Measurements from ENCODE around the gene DGKI. TPM values are rescaled to one million over a fixed set of nuclear protein-coding genes. Genes with fewer than 3 reads are reported as not detected.

The DGKI gene
- total and polyA plus RNA-seq, 9 of the 15 experiments (the other 6 are each of a cell fraction or from before 2014, with no cell fraction given): 0.11 to 0.54 (median 0.15) TPM; not detected in 5

GRCh38 chr7:137895301-137896221 lies 48.8 kb upstream of the DGKI start:
- H3K9me1 ChIP-seq (ENCODE audit: control insufficient read depth, insufficient read depth, low read length): no peaks in the 10 kb centered on the region
- H3K27ac ChIP-seq (ENCODE audit: extremely low read depth, low read depth, low read length): no peak overlapping the region
- H3K9me3 ChIP-seq (replicated peaks; ENCODE audit: control insufficient read depth, insufficient read depth, low read depth, low read length): no peaks in the 10 kb centered on the region
- H3K4me3 ChIP-seq: no peak overlapping the region
- no peaks in the 10 kb centered on the region for H3K27me3 ChIP-seq (ENCODE audit: control insufficient read depth in 2 of 2, insufficient read depth in 2 of 2, low read length in 2 of 2)
- H3K79me2 ChIP-seq (ENCODE audit: control insufficient read depth, insufficient read depth, low read length): no peaks in the 10 kb centered on the region
- 71% methylated on average over 8 of the region's 8 CpGs for WGBS (ENCODE audit: insufficient coverage, low coverage, missing lambda C conversion rate)
- no TSS peak for BruUV-seq (replicated peaks)
- DNase-seq (ENCODE audit: extremely low read depth in 1 of 4, low spot score in 3 of 4) (no peak), FAIRE-seq (no peak), ATAC-seq (no peak)
- ChIA-PET POLR2A (no interaction called here), CTCF (ENCODE audit: low intra/inter-chr PET ratio) (no interaction called here)
- H2AFZ ChIP-seq (ENCODE audit: low read depth, low read length): no peak overlapping the region
- peaks cover 73% of the 10 kb centered on the region for H3K36me3 ChIP-seq (ENCODE audit: control insufficient read depth, insufficient read depth, low read length)
- H3K4me1 ChIP-seq (replicated peaks in 1 of 2; ENCODE audit: control insufficient read depth in 2 of 2, insufficient read depth in 2 of 2, low read length in 2 of 2): peaks cover 3 to 11% of the 10 kb centered on the region in 2 experiments; a peak in 3 of 5 replicates
- no peaks in the 10 kb centered on the region for H4K20me1 ChIP-seq (replicated peaks; ENCODE audit: control insufficient read depth, insufficient read depth, low read length)
- no peak overlapping the region for H3K9ac ChIP-seq (ENCODE audit: insufficient read depth in 1 of 2, low read depth in 2 of 2, low read length in 2 of 2)
- TF ChIP-seq DNMT1 (IDR thresholded peaks at IDR 0.05): no peak
- no peak for TF ChIP-seq MCM3 (IDR thresholded peaks at IDR 0.05)
- no peak for TF ChIP-seq SAFB (IDR thresholded peaks at IDR 0.05; ENCODE audit: borderline replicate concordance, low read depth, low read length)
- TF ChIP-seq PHF8 (IDR thresholded peaks at IDR 0.05; ENCODE audit: borderline replicate concordance, low read length): no peak
- no peak for TF ChIP-seq ZNF143 (CRISPR knock-in tag; IDR thresholded peaks at IDR 0.05)
- no peak for TF ChIP-seq STAT5A (IDR thresholded peaks at IDR 0.05; ENCODE audit: borderline replicate concordance, low read length)
- TF ChIP-seq ZNF253 (CRISPR knock-in tag; conservative IDR thresholded peaks at IDR 0.05): no peak
- TF ChIP-seq CHD1 (IDR thresholded peaks at IDR 0.05; ENCODE audit: low read length): no peak
- TF ChIP-seq ASH1L (IDR thresholded peaks at IDR 0.05; ENCODE audit: borderline replicate concordance, low read depth, partially characterized antibody): no peak
- TF ChIP-seq, protein P1, sequence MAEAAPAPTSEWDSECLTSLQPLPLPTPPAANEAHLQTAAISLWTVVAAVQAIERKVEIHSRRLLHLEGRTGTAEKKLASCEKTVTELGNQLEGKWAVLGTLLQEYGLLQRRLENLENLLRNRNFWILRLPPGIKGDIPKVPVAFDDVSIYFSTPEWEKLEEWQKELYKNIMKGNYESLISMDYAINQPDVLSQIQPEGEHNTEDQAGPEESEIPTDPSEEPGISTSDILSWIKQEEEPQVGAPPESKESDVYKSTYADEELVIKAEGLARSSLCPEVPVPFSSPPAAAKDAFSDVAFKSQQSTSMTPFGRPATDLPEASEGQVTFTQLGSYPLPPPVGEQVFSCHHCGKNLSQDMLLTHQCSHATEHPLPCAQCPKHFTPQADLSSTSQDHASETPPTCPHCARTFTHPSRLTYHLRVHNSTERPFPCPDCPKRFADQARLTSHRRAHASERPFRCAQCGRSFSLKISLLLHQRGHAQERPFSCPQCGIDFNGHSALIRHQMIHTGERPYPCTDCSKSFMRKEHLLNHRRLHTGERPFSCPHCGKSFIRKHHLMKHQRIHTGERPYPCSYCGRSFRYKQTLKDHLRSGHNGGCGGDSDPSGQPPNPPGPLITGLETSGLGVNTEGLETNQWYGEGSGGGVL (CRISPR knock-in tag; IDR thresholded peaks at IDR 0.05): no peak
- intact Hi-C loops (cut with micrococcal nuclease) (no loop called here), in situ Hi-C loops (cut with MboI) (loop anchor here (5.0 kb wide), 1 partner anchor 238 kb away; no protein-coding TSS in a partner anchor)
- H3K4me2 ChIP-seq (ENCODE audit: insufficient read depth, low read length): no peak overlapping the region
